NCI-H1105 treated with DMSO at 0.1 percent for 48 hours (cell line): ENCODE data around the gene RASSF5.

ENCODE experiments used
- DNase-seq: peaks from one replicate; lab custom pipeline; 2025; lab: John Stamatoyannopoulos, UW

RASSF5 gene, protein sequence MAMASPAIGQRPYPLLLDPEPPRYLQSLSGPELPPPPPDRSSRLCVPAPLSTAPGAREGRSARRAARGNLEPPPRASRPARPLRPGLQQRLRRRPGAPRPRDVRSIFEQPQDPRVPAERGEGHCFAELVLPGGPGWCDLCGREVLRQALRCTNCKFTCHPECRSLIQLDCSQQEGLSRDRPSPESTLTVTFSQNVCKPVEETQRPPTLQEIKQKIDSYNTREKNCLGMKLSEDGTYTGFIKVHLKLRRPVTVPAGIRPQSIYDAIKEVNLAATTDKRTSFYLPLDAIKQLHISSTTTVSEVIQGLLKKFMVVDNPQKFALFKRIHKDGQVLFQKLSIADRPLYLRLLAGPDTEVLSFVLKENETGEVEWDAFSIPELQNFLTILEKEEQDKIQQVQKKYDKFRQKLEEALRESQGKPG

DNA sequence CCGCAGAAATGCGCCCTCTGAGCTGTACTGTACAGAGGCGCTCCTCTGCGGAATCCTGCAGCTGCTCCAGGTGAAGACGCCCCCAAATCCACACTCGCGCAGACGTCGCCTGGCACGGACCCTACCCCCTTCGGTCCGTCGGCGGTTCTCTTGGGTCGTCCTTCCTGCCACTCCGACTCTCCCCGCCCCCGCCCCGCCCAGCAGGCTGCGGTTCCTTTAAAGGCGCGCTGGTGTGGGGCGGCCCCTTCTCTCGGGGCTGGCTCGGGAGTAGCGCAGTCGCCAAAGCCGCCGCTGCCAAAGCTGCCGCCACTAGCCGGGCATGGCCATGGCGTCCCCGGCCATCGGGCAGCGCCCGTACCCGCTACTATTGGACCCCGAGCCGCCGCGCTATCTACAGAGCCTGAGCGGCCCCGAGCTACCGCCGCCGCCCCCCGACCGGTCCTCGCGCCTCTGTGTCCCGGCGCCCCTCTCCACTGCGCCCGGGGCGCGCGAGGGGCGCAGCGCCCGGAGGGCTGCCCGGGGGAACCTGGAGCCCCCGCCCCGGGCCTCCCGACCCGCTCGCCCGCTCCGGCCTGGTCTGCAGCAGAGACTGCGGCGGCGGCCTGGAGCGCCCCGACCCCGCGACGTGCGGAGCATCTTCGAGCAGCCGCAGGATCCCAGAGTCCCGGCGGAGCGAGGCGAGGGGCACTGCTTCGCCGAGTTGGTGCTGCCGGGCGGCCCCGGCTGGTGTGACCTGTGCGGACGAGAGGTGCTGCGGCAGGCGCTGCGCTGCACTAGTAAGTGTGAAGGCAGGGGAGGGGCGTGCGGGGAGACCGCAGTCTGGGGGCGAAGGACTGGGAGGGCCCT, at the start of gene RASSF5:
Gene RASSF5, plus strand, starts transcription at position 248 of the 846 bp plus-strand sequence. Its CDS starts 72 bp downstream, at position 320.
- DNase-seq: peak; percentile 45

DNA sequence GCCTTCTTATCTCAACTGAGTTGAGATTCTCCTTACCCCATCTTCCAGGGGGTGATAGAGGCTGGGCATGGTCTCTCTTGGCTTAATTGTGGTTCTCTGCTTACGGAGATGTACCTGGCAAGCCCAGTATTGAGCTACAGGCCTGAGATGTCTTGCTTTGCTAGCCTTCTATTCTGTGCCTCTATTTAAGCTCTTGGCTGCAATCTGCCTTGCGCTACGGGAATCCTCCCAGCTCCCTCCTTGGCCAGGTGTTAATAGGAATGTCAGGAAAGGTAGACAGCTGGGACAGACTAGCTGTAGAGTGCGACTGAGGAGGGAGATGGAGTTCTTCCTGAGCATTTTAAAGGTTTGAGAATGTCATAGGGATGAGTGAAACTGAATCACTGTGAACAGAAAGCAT, 47.6 kb upstream of the RASSF5 start:
- no peak for DNase-seq

DNA sequence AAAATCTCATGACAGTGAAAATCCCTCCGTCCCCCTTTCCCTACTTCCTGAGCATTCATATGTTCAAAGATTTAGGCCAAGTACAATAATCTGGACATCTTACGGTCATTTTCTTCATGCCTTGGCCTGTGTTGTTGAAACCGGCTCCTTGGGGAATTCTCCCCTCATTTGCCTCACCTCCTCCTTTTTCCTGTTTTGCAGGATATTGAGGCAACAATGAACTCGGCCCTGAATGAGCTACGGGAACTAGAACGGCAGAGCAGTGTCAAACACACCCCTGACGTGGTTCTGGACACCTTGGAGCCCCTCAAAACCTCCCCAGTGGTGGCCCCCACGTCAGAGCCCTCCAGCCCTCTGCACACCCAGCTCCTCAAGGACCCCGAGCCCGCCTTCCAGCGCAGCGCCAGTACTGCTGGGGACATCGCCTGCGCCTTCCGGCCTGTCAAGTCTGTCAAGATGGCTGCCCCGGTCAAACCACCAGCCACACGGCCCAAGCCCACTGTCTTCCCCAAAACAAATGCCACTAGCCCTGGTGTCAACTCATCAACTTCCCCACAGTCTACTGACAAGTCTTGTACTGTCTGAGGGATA, 46.4 kb upstream of the RASSF5 start:
- DNase-seq: no peak

DNA sequence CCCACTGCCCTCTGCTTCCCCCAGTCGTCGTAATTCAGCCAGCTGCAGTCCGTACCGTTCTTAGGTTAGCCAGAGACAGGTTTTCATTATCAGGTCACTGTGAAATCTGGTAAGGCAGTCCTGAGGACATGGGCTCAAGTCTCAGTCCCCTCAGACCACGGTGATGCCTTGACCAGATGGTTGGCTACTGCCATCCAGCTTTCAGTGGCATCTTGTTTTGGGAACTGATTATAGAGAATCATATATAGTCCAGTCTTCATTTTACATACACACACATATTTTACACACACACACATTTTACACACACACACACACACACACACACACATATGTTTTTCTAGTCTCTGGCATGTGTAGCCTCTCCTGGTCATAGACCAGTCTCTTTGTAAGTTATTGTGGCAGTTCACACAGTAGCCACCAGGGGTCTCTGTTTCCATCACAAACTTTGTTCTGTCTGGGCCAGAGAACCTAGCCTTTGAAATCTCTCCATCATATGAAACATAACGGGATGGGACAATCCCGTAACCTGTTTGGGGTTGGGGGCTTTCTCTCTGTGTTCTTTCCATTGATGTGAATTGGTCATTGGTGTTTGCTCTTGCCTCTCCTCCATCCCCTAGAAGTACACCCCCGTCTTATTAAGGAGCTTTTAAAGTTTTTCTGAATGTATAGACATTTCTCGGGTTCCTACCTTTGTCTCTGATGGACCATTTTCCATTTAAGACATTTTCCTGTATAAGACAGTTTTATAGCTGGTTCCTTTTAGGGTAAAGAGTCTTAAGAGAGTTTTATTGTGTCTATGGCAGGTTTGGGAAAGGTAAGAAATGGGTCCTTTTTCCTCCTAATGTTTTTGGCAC, 45.5 kb upstream of the RASSF5 start:
- DNase-seq: peak; percentile 58

DNA sequence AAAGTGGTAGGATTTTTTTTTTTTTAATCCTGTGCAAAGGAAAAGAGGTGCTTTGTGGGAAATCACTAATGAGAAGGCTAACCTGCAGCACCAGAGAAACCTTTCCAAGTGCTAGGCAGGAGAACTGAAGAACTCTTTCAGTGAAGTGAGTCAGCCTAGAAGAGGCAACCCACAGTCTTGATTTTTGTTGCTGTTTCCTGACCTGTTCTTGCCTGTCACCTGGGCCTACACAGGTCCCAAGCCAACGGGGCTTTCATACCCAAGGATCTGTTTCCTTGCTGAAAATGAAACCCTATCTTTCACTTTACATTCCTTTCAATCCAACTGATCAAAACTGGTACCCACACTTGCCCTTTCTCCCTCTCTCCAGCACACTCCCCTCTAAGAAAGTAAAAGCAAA, 44.2 kb upstream of the RASSF5 start:
- DNase-seq: no peak

DNA sequence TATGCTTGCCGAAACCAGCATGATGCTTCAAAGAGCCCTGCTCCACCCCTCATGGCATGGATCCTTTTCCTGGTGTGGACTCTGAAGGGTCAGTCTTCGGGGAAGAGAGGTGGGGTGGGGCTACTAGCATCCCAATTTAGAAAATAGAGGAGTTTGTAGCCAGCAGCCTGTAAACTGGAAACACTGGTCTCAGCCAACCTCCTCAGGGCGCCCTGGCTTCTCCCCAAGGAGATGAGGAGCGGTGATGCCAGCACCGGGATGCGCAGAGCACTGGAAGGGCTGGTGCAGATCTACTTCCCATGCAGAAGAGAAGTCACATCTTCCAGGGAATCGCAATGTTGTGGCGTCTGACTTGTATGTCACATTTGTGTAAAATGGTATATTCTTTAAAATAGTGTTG, 43.4 kb upstream of the RASSF5 start:
- DNase-seq: no peak

DNA sequence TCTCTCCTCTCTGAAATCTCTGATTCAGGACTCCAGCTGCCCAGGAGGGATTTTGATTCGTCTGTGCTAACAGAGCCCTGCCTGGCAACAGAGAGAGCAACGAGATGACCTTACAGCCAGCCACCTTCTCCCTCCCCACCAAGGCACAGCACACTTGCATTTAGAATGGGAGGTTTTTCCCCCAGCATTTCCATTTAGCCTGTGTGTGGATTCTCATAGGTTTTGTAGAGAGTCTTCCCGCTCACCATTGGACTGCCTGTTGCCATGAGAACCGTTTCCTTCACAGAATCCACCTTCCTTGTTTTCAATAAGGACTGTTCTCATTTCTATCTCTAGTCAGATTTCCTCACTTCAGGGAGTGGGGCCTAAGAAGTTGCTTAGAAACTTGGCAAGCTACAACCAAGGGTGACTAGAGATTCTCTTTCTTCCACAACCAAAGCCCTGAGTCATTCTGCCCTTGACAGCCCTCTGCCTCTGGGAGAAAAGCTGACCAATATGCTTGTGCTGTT, 42.8 kb upstream of the RASSF5 start:
- no peak for DNase-seq

DNA sequence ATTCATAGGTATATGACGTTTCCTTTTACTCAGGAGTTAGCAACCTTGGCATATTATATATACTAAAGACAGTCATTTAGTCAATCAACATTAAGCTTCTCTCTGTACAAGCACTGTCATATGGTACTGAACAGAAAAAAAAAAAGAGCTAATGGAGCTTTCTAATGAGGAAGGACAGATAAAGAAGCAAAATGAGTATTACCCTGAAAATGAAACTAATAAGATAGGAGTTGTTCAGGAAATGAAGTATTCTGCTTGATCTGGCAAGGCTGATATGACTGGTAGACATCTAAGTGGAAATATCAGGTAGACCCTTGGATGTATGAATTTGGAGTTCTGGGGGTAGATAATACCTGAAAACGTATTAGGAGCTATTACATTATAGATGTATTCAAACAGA, 41.4 kb upstream of the RASSF5 start:
- no peak for DNase-seq

DNA sequence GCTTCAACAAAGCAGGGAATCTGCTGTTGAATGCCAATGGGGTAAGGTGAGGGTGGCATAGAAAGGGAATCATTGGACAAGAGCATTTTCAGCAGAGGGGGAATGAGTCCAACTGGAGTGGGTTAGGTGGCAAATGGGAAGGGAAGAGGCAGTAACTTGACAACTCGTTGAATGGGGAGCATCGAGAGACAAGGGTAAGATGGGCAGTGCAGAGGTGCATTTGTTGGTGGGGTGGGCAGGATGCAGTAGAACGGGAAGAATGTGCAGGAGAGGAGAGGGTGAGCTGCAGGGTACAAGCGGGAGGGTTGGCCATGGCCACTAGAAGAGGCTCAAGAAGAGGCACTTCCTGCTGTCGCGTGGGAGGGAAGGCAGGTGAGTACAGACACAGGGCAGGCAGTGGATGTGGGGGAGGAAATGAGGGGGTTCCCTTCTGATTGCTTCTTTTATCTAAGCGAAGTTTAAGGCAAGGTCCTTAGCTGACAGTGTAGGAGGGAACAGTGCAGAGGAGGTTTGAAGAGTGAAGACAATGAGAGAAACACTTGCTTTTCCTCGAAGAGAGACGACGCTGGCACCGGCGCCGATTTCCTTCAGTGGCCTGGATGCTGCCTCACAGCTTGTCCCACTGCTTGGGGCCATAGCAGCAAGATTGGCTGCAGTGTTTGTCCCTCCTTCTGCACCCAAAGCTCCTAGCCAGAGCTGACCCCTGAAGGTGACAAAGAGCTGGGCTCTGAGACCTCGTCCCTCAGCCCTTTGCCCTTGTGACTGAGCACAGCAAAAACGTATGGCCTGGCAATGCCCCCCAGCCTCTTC, 40.3 kb upstream of the RASSF5 start:
- no peak for DNase-seq

DNA sequence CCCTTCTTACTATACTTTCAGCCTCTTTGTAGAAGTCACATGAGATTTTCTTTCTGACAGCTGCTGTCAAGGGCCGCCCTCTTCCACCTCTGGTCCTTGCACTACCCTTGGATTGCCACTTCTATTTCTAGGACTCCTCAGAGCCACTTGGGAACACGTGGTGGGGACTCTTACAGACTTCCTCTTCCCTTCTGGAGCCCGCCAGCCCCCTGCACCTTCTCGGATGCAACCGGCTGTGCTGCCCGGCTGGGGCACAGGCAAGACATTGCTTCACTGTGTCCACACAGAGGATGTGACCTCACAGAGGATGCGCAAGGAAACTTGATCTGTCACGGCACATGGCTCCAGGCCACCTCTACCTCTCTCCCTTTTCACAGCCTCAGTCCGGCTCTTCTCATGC, 39.4 kb upstream of the RASSF5 start:
- DNase-seq: no peak

DNA sequence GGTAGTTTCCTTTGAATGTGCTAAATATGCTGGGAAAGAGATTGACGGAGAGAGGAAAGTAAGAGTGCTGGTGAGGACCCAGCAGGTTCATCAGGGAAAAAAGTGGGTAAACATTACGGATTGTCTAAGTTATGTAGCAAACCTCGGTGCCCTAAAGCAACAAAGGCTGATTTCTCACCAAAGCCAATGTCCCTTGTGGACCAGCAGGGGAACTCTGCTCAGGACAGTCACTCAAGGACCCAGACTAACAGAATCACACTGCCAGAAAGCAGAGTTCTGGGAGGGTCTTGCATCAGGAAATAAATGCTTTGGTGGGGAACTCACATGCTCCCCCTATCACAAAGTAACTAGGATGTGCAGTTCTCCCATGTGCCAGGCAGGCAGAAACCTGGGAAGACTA, 38.8 kb upstream of the RASSF5 start:
- DNase-seq: no peak

DNA sequence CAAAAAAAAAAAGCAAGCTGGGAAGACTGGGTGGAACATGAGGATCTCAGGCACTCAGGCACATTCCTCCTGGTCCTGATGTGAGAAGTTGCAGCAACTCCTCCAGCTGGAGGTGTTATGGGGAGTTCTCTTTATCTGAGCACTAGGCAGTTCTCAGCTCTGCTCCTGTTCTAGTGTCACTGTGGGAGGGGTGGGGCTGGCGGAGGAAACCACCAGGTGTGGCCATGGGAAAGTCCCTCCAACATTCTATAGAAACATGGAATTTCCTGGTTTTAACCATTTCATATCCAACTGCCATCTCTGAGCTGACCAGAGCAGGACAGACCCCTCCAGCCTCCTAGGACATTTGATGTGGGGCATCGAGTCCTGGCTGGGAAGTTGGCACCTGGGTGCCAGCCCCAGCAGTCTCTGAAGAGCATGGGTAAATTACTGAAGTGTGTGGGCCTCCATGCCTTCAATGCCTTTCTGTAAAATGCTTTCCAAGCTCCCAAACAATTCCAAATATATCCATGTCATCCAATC, 37.9 kb upstream of the RASSF5 start:
- DNase-seq: no peak

DNA sequence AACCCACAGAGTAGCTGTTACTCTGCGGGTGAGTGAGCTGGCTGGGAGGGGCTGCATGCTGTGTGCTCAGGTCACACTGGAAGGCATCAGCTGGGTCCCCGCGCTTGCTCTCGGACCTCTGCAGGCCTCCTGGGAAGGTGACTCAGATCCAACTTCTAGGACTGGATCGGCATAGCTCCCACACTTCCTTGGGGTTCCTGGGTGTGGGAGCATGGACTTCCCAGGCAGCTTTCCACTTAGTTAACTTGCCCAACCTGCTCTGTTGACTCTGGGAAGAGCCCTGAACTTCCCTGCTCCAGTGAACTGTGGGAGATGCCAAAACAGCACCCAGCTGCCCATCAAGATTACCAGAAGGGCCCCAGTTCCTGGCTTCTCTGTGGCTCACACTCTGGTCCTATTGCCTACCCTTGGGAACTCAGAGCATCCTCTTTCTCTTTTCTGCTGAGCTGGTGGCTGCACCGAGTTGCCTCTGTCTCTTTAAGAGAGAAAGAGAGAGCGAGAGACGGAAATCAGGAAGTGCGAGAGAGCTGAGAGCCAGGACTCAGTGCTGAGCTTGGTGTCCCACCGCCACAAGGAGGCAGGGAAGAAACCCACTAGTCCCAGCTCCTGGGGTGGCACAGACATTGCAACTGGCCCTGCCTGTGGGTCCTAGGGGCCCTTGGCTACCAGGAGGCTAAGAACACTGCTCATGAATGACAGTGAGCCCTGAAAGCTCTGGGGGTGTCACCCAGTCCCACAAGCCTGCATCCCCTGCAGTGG, 37.2 kb upstream of the RASSF5 start, which contains the start of gene IKBKE:
Gene IKBKE, plus strand, starts transcription at position 544 of the 759 bp plus-strand sequence. CDS start 2,752 bp downstream, outside the sequence.
- no peak for DNase-seq

DNA sequence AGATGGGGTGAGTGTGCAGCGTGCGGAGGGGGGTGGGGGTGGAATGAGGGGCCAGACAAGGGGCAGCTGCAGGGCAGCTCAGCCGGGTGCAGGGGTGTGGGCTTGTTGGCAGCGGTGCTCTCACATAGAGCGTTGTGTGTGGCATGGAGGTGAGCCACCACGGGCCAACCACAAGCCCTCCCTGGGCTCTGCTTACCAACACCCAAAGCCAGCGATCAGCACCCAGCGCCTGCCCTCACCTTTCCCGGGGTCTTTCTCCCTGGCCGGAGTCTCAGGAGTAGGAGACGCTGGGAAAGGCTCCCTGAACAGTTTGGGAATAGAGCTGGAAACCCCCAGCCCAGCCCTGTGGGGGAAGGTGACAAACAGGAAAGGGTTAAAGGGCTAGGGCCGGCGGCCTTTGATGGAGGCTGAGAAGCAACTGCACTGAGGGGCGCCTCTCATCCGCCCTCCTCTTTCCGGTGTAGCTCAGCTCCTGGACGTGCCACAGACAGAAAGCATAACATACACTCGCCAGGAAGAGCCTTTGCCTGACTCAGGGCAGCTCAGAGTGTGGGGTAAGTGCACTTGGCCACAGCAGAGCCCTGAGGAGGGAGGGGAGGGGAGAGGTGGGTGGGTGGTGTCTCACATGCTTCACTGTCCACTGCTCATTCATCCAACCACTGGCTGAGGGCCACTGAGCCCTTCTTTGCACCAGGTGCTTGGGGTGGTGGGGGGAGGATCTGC, 36.5 kb upstream of the RASSF5 start:
- DNase-seq: no peak

DNA sequence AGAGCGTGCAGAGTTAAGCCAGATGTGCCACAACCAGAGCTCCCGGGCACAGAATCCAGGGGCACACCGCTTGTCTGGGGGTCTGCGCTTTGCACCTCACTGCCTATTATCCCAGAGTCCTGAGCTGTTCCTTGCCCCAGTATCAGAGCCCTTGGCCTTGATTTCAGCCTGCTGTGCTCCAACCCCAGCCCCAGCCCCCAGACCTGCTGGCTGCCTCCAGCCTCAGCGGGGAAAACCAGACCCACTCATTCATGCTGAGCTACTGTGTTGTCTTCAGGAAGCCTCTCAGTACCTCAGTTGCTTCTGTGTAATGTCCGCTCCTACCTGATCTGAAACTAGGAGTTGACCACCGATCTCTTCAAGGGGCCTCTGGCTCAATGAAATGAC, 35.9 kb upstream of the RASSF5 start:
- DNase-seq: no peak

DNA sequence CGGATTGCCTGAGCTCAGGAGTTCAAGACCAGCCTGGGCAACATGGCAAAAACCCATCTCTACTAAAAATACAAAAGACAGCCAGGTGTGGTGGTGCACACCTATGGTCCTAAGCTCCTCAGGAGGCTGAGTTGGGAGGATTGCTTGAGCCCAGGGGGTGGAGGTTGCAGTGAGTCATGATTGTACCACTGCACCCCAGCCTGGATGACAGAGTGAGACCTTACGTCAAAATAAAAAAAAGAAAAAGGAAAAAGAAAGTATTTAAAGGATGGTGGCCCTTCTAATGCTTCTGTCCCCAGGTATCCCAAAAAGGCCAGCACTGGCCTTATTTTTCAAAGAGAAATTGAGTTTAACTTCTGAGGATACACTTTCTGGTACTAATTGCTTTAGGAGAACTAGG, 35.3 kb upstream of the RASSF5 start:
- no peak for DNase-seq

DNA sequence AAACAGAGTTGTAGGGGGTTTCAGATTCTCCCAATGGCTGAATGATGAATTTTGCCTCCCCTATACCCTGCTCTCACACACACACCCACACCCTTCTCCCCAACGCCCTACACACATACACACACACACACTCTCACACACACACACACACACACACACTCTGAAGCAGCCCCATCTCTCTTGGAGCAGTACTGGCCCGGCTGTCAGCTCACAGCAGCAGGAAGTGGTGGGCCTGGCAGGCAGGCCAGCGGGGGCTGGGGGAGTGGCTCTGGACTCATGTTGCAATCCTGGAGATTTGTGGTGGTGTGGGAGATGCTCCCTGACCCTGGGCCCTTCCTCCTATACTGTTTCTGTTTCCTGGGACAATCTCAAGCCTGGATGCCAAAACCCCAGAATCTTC, 34.9 kb upstream of the RASSF5 start:
- no peak for DNase-seq

DNA sequence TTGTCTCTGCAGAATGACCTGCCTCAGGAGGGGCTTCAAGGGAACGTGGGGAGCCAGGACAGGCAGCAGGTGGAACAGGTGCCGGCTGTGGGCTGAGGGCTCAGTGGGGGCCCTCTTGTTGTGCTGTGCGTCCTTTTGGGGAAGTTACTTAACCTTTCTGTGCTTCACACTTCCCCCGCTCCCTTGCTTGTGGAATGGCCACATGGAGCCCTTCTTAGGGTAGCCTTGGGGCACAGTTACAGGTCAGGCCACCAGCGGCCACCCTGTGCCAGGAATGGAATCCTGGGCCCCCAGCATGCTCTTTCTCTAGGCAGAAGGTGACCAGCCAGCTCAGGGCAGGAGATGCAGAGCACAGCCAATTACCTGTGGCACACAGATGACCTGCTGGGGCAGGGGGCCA, 34.4 kb upstream of the RASSF5 start:
- DNase-seq: no peak

DNA sequence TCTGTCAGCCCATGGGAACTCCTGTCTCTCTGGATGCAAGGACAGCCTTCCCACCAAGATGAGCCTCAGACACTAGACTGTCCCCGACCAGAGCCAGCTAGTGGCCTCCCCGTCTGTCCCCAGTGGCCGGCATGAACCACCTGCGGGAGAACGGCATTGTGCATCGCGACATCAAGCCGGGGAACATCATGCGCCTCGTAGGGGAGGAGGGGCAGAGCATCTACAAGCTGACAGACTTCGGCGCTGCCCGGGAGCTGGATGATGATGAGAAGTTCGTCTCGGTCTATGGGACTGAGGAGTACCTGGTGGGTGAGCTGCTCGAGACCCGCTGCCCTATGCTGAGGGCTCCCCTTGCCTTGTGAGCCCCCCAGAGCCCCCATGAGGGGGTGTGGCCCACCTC, 31.3 kb upstream of the RASSF5 start:
- DNase-seq: no peak
